HepG2 (cell line): ENCODE results near the gene MBOAT7. TPM values are rescaled to one million over a fixed set of nuclear protein-coding genes. Genes with fewer than 3 reads are reported as not detected.
A peak's percentile ranks its signal among the peaks of the same experiment; 100 is the strongest.

ENCODE experiments used
- ATAC-seq: fragments of 200-7000 bp; cut with Tn5 transposase; 3 replicates; pipeline ENCODE4 v1.9.1; 2020; ENCODE audit warnings: mild to moderate bottlenecking, moderate library complexity
- BruUV-seq: library from RNA; stranded (reverse); fragments of 400-500 nt; replicated peaks from 2 replicates; lab custom pipeline; 2021; lab: Mats Ljungman, UMichigan
- CTCF ChIA-PET: fragments of 300-600 bp; formaldehyde crosslinking; extraction: SDS; loops from one replicate; lab custom pipeline; 2021; ENCODE audit warnings: low total read pairs, inconsistent platforms, low intra/inter-chr PET ratio; lab: Yijun Ruan, JAX
- POLR2A ChIA-PET: fragments of 350-600 bp; sonication (Branson Sonifier 250); formaldehyde crosslinking; loops from one replicate; lab custom pipeline; 2020; ENCODE audit warnings: antibody characterized with exemption, inconsistent platforms; lab: Yijun Ruan, JAX
- DNase-seq: peaks from one replicate; pipeline ENCODE4 v3.0.0-alpha.2; 2015; ENCODE audit warnings: low spot score
- FAIRE-seq: peaks from 3 replicates; lab custom pipeline; 2011; peaks lifted over from hg19 to GRCh38; lab: Jason Lieb, UNC
- H2AFZ ChIP-seq: one replicate; pipeline ENCODE4 v1.6.1; 2011; ENCODE audit warnings: low read length, inconsistent platforms
- H3K27ac ChIP-seq: fragments of 300-600 bp; 3 replicates; pipeline ENCODE4 v1.8.0; 2011; ENCODE audit warnings: mixed run types, mild to moderate bottlenecking, mixed read lengths, low read length, inconsistent platforms; ENCODE audit not compliant: insufficient read depth; ENCODE audit errors: extremely low read length
- H3K27me3 ChIP-seq, 2 experiments: fragments of 200-600 bp in 1 of 2; 2 replicates in 1 of 2; 3 replicates in 1 of 2; pipeline versions ENCODE4 v1.6.0 to v1.8.0; 2011; ENCODE audit warnings: low read length in 2 of 2, mild to moderate bottlenecking in 2 of 2, moderate library complexity in 2 of 2, inconsistent platforms in 1 of 2; ENCODE audit not compliant: insufficient read depth in 2 of 2, control insufficient read depth in 1 of 2
- H3K36me3 ChIP-seq, 2 experiments: fragments of 200-600 bp in 1 of 2; replicated peaks in 1 of 2; 2 replicates in 1 of 2; 3 replicates in 1 of 2; pipeline versions ENCODE4 v1.5.1 to v1.8.0; 2011; ENCODE audit warnings: low read length in 2 of 2, inconsistent platforms in 1 of 2; ENCODE audit not compliant: insufficient read depth in 2 of 2, control insufficient read depth in 1 of 2
- H3K4me1 ChIP-seq: 2 replicates; pipeline ENCODE4 v1.5.1; 2012; ENCODE audit warnings: low read length, inconsistent platforms; ENCODE audit not compliant: insufficient read depth
- H3K4me2 ChIP-seq: 2 replicates; pipeline ENCODE4 v1.6.0; 2011; ENCODE audit warnings: low read depth, low read length, inconsistent platforms
- H3K4me3 ChIP-seq, 3 experiments: fragments of 200-600 bp in 1 of 3; sonication (generic), shearing (Covaris generic) in 1 of 3; replicated peaks in 1 of 3; 2 replicates each; pipeline ENCODE4 v1.5.1; 2011 to 2016; ENCODE audit warnings: low read length in 3 of 3, inconsistent platforms in 2 of 3, low read depth in 2 of 3, mild to moderate bottlenecking in 2 of 3, control low read depth in 1 of 3, mixed read lengths in 1 of 3; ENCODE audit not compliant: insufficient read depth in 1 of 3
- H3K79me2 ChIP-seq: one replicate; pipeline ENCODE4 v1.6.1; 2011; ENCODE audit warnings: low read length, inconsistent platforms; ENCODE audit not compliant: insufficient read depth
- H3K9ac ChIP-seq: 2 replicates; pipeline ENCODE4 v1.6.0; 2011; ENCODE audit warnings: mild to moderate bottlenecking, low read depth, low read length, inconsistent platforms; ENCODE audit not compliant: insufficient read depth
- H3K9me3 ChIP-seq: 2 replicates; pipeline ENCODE4 v1.5.1; 2012; ENCODE audit warnings: mild to moderate bottlenecking, low read length
- H4K20me1 ChIP-seq: 2 replicates; pipeline ENCODE4 v1.6.0; 2011; ENCODE audit warnings: inconsistent platforms, mild to moderate bottlenecking, low read length, moderate library complexity; ENCODE audit not compliant: insufficient read depth
- ATF7 ChIP-seq, 2 experiments: fragments of 450-650 bp in 1 of 2; sonication (generic) in 1 of 2; formaldehyde crosslinking in 1 of 2; IDR thresholded peaks; 2 replicates each; pipeline versions ENCODE4 v1.4.0 to v1.6.1; 2016 to 2020; ENCODE audit warnings: antibody characterized with exemption in 1 of 2, mild to moderate bottlenecking in 1 of 2, missing genetic modification reagents in 1 of 2
- TMF1 ChIP-seq: sonication (generic); formaldehyde crosslinking; IDR thresholded peaks from 2 replicates; pipeline ENCODE4 v1.8.1; 2022; ENCODE audit warnings: low read depth, missing genetic modification reagents
- ZKSCAN1 ChIP-seq: fragments of 150-350 bp; IDR thresholded peaks from 2 replicates; pipeline ENCODE4 v1.6.1; 2014; ENCODE audit warnings: low read length
- ZMYM3 ChIP-seq: sonication (generic); formaldehyde crosslinking; IDR thresholded peaks from 2 replicates; pipeline ENCODE4 v1.5.1; 2020; ENCODE audit warnings: mild to moderate bottlenecking, missing genetic modification reagents
- ZNF629 ChIP-seq: sonication (generic); formaldehyde crosslinking; conservative IDR thresholded peaks from 2 replicates; pipeline ENCODE4 v1.5.0; 2020; ENCODE audit warnings: missing genetic modification reagents
- ZNF749 ChIP-seq: sonication (generic); formaldehyde crosslinking; IDR thresholded peaks from 2 replicates; pipeline ENCODE4 v1.8.0; 2022; ENCODE audit warnings: mild to moderate bottlenecking, missing genetic modification reagents, moderate library complexity, borderline replicate concordance
- WGBS: methylation state at CpG from one replicate; pipeline ENCODE4 v1.1.6; 2017; ENCODE audit warnings: low lambda C conversion rate; 5-methylcytosine and 5-hydroxymethylcytosine counted together
- in situ Hi-C: cut with HindIII; loops from 2 replicates; pipeline ENCODE4 v1.10.0; 2017; ENCODE audit warnings: low pct_unique_long_range_greater_than_20kb; ENCODE audit not compliant: extremely low pct_ligation_motif_present
- intact Hi-C: fragments of 100-400 bp; cut with micrococcal nuclease; formaldehyde crosslinking; loops from one replicate; pipeline ENCODE4 v1.10.0; 2022; ENCODE audit not compliant: unreplicated experiment
- polyA plus RNA-seq, 8 experiments: library from polyadenylated mRNA; depleted of rRNA in 3 of 8; stranded (reverse) in 7 of 8; unstranded in 1 of 8; fragments of >200 nt; fragmentation: Illumina TruSeq in 4 of 8; extraction: Trizol in 4 of 8; gene quantifications; 2 replicates each; pipeline versions ENCODE4 v1.2.1 to v1.2.3, GENCODE V29; 2011 to 2016; ENCODE audit warnings: low read depth in 4 of 8, missing spikeins in 1 of 8, mixed read lengths in 1 of 8; ENCODE audit not compliant: insufficient read depth in 1 of 8
- total RNA-seq, 5 experiments: library from RNA; depleted of rRNA; stranded (reverse); fragments of >200 nt; fragmentation: Illumina TruSeq; extraction: Trizol; gene quantifications; 2 replicates each; pipeline ENCODE4 v1.2.3, GENCODE V29; 2016; ENCODE audit warnings: low read depth in 1 of 5
- TF ChIP-seq, protein P1 (sequence below), 2 experiments: sonication (generic) in 1 of 2; formaldehyde crosslinking in 1 of 2; IDR thresholded peaks; 2 replicates each; pipeline versions ENCODE4 v1.4.0 to v1.6.1; 2018 to 2020; ENCODE audit warnings: missing genetic modification reagents in 2 of 2, borderline replicate concordance in 1 of 2, low read depth in 1 of 2, mild to moderate bottlenecking in 1 of 2, missing biosample characterization in 1 of 2

The MBOAT7 gene
- total and polyA plus RNA-seq, 2 of the 13 experiments (the other 11 are each of a cell fraction or from before 2014, with no cell fraction given) = 22.2 to 25.5 TPM

DNA sequence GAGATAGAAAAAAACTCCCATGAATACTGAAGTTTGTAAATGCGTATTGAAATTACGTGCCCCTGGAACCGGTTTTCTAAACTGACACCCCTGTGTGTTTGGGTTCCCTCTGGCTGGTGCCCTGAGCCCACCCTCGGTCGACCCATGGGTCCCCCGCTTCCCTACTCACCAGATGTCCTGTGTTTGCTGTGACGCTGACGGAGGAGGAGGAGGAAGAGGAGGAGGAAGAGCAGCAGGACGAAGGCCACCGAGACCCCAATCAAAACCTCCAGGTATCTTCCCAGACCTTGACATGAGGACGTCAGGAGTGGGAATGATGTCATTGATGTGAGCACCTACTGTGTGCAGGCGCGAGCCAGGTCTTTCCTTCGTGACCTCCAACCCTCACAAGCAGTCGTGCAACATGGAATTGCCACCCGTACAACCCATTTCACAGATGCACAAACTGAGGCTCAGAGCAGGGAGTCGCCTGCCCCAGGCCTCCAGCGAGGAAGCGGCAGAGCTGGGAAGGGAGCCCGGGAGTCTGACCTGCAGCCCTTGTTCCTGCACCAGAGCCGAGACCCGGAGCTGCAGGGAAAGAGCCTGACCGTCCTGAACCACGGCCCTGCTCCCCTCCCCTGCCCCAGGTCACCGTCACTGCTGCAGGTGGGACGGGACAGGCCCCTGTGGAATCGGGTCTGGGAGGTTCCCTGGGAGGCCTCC, 29.7 kb upstream of the MBOAT7 start:
- no peaks in the 10 kb centered on the region for H3K9me3 ChIP-seq
- no peak for DNase-seq
- H4K20me1 ChIP-seq = no peaks in the 10 kb centered on the region
- CTCF ChIA-PET = no interaction called here
- intact Hi-C loops (no loop called here), in situ Hi-C loops (no loop called here)
- peaks cover 21% of the 10 kb centered on the region for H3K4me1 ChIP-seq
- H2AFZ ChIP-seq = no peak overlapping the region
- ATAC-seq = no peak
- no TSS peak for BruUV-seq
- H3K27ac ChIP-seq = no peak overlapping the region
- POLR2A ChIA-PET = no interaction called here
- no peak overlapping the region for H3K9ac ChIP-seq
- no peak for FAIRE-seq
- H3K4me2 ChIP-seq = no peak overlapping the region
- 71% methylated on average over 14 of the region's 27 CpGs for WGBS
- no peak overlapping the region for H3K4me3 ChIP-seq
- no peaks in the 10 kb centered on the region for H3K36me3 ChIP-seq
- no peaks in the 10 kb centered on the region for H3K79me2 ChIP-seq
- TF ChIP-seq, protein P1, sequence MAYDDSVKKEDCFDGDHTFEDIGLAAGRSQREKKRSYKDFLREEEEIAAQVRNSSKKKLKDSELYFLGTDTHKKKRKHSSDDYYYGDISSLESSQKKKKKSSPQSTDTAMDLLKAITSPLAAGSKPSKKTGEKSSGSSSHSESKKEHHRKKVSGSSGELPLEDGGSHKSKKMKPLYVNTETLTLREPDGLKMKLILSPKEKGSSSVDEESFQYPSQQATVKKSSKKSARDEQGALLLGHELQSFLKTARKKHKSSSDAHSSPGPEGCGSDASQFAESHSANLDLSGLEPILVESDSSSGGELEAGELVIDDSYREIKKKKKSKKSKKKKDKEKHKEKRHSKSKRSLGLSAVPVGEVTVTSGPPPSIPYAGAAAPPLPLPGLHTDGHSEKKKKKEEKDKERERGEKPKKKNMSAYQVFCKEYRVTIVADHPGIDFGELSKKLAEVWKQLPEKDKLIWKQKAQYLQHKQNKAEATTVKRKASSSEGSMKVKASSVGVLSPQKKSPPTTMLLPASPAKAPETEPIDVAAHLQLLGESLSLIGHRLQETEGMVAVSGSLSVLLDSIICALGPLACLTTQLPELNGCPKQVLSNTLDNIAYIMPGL (CRISPR knock-in tag; IDR thresholded peaks at IDR 0.05; ENCODE audit: borderline replicate concordance in 1 of 2, low read depth in 1 of 2) = no peak
- TF ChIP-seq TMF1 = no peak
- peak; percentile 77 for TF ChIP-seq ZMYM3 (CRISPR knock-in tag)
- TF ChIP-seq ZNF629 (CRISPR knock-in tag) = peak; percentile 94
- TF ChIP-seq ZKSCAN1 = peak; percentile 66
- no peak for TF ChIP-seq ZNF749 (CRISPR knock-in tag)
- peak; percentile 56 for TF ChIP-seq ATF7 (IDR thresholded peaks at IDR 0.05)
- TF ChIP-seq ATF7 (CRISPR knock-in tag; IDR thresholded peaks at IDR 0.05) = no peak
- H3K27me3 ChIP-seq = peaks cover 3 to 13% of the 10 kb centered on the region in 2 experiments; a peak in 4 of 5 replicates
